A375 (cell line): ENCODE measurements around the gene HCN1. TPM values are rescaled to one million over a fixed set of nuclear protein-coding genes. Genes with fewer than 3 reads are reported as not detected.

Source experiments
- total RNA-seq: library from RNA; depleted of rRNA; stranded (reverse); fragments of >200 nt; shearing (Covaris generic); gene quantifications from 2 replicates; pipeline ENCODE4 v1.2.3, GENCODE V29; 2014; rRNA removed

The HCN1 gene
- total RNA-seq, result 0.15 and 0.24 TPM in 2 replicates

DNA sequence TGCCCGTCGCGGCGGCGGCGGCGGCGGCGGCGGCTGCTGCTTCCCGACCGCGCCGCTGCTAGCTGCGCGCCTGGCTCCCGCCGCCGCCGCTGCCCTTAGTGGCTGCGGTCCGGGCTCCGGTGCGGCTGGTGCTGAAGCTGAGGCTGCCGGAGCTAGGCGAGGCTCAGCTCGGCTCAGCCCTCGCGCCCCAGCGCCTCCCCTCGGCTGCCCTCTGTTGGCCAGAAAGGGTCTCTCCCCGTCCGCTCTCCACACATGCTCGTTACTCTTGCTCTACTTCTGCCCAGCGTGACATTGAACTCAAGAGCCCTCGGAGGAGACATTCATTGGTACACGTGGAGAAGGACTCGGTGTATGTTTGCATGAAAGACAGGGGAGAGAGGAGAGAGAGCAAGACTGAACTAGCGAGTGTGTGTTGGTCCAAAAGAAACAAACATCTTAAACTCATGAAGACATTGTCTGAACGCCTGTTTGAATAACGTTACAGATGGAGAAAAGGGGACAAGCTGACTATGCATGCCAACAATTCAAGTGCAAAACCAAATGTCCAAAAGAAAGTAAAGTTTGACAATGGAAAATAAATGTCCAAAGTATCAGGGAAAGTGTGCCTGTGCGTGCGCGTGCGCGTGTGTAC lies at the start of gene HCN1:
TSS of gene HCN1 (minus strand) at position 175 of the 631 bp plus-strand sequence.

